Measurements from ENCODE around the gene QARS1. TPM values are rescaled to one million over a fixed set of nuclear protein-coding genes. Genes with fewer than 3 reads are reported as not detected.

QARS1 gene
- total and polyA plus RNA-seq, 2 experiments from 2014 or later = 173 to 373 TPM

GRCh38 chr3:49134471-49135265 lies 30.1 kb upstream of the QARS1 start:
- H3K4me3 ChIP-seq = peak overlapping the region; percentile 97
- DNase-seq (ENCODE audit: low spot score) = peak; percentile 27
- H3K4me2 ChIP-seq = peak overlapping the region; percentile 100
- no peaks in the 10 kb centered on the region for H3K9me2 ChIP-seq (ENCODE audit: insufficient read depth)
- H3K4me1 ChIP-seq (ENCODE audit: insufficient read depth) = peaks cover 7% of the 10 kb centered on the region; the same call in 1 of the 2 replicates
- Mint-ChIP-seq H3K36me3 (ENCODE audit: low read depth) (no peaks in the 10 kb centered on the region), H3K4me1 (peaks cover 15% of the 10 kb centered on the region), H3K27ac (no peak overlapping the region), H3K4me3 (peak overlapping the region; percentile 88), H3K27me3 (ENCODE audit: insufficient read depth, low read depth, poor library complexity) (peaks cover 2% of the 10 kb centered on the region), H3K9me3 (no peaks in the 10 kb centered on the region; the same call in 2 of the 3 replicates)
- no peaks in the 10 kb centered on the region; the same call in 1 of the 2 replicates for H3K79me2 ChIP-seq (replicated peaks; ENCODE audit: insufficient read depth)
- no peak overlapping the region for H2AFZ ChIP-seq
- TF ChIP-seq POLR2AphosphoS5 (IDR thresholded peaks at IDR 0.05; ENCODE audit: low read depth) (no peak), STAT1 (IDR thresholded peaks at IDR 0.05; ENCODE audit: unreplicated experiment) (no peak), ZNF331 (CRISPR knock-in tag; IDR thresholded peaks at IDR 0.05; ENCODE audit: low read depth) (no peak), EZH2 (IDR thresholded peaks at IDR 0.05; ENCODE audit: low read depth, unreplicated experiment) (no peak)
- TF ChIP-seq, protein P1, sequence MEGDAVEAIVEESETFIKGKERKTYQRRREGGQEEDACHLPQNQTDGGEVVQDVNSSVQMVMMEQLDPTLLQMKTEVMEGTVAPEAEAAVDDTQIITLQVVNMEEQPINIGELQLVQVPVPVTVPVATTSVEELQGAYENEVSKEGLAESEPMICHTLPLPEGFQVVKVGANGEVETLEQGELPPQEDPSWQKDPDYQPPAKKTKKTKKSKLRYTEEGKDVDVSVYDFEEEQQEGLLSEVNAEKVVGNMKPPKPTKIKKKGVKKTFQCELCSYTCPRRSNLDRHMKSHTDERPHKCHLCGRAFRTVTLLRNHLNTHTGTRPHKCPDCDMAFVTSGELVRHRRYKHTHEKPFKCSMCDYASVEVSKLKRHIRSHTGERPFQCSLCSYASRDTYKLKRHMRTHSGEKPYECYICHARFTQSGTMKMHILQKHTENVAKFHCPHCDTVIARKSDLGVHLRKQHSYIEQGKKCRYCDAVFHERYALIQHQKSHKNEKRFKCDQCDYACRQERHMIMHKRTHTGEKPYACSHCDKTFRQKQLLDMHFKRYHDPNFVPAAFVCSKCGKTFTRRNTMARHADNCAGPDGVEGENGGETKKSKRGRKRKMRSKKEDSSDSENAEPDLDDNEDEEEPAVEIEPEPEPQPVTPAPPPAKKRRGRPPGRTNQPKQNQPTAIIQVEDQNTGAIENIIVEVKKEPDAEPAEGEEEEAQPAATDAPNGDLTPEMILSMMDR (conservative IDR thresholded peaks at IDR 0.05; ENCODE audit: low read depth in 2 of 2) = peak in 1 of 2 experiments; percentile 51; a peak in 2 of 4 replicates
- H3K36me3 ChIP-seq (ENCODE audit: insufficient read depth) = no peaks in the 10 kb centered on the region
- no peak for ATAC-seq
- H3K27me3 ChIP-seq (ENCODE audit: insufficient read depth) = no peaks in the 10 kb centered on the region
- no peaks in the 10 kb centered on the region for H4K20me1 ChIP-seq (replicated peaks; ENCODE audit: insufficient read depth)
- no peaks in the 10 kb centered on the region for H3F3A ChIP-seq (replicated peaks; ENCODE audit: low read depth)
- H3K27ac ChIP-seq (ENCODE audit: low read depth) = no peak overlapping the region

DNA sequence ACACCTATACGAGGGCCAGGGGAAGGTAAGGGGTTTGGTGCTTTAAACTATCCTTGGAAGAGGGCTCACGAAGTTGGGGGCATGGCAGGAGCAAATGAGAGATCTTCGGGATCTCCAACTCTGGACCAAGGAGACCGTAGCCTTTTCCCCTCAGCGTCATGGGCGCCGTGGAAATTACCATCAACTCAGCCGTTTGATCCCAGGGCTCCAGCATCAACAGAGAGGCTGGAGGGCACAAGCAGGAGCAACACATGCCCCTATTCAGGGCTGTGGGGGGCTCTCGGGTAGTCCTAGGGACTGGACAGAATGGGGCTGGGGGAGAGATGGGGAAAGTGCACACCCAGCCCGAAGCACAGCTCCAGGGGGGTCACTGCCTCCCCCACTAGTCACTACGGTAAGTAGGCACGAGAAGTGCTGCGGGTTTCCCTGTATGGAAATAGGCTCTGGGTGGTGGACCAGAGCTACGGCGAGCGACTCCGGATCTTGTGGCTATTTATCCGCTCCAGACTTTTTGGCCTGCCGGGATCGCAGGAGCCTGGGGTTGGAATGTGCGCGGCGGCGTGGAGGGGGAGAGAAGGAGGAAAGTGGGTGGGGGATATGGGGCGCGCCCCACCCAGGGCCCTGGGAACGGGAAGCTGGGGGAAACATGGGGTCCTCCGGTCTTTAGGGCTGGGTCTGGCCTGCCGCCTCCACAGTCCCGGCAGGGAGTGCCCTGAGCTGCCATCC lies 28.8 kb upstream of the QARS1 start:
- peak overlapping the region; percentile 85 for H3K27ac ChIP-seq (ENCODE audit: low read depth)
- Mint-ChIP-seq H3K36me3 (ENCODE audit: low read depth) (no peaks in the 10 kb centered on the region), H3K4me3 (peak overlapping the region; percentile 88), H3K27ac (peak overlapping the region; percentile 85), H3K27me3 (ENCODE audit: insufficient read depth, low read depth, poor library complexity) (peaks cover 4% of the 10 kb centered on the region), H3K9me3 (no peaks in the 10 kb centered on the region; the same call in 2 of the 3 replicates), H3K4me1 (peaks cover 15% of the 10 kb centered on the region)
- TF ChIP-seq ETS1 (IDR thresholded peaks at IDR 0.05) (no peak), EZH2phosphoT487 (IDR thresholded peaks at IDR 0.05; ENCODE audit: unreplicated experiment) (no peak), NANOG (IDR thresholded peaks at IDR 0.05; ENCODE audit: borderline replicate concordance) (no peak), CREB1 (CRISPR knock-in tag; IDR thresholded peaks at IDR 0.05; ENCODE audit: low read depth) (no peak), REST (IDR thresholded peaks at IDR 0.05; ENCODE audit: unreplicated experiment) (no peak), ZNF114 (CRISPR knock-in tag; IDR thresholded peaks at IDR 0.05) (no peak), JUNB (IDR thresholded peaks at IDR 0.05; ENCODE audit: unreplicated experiment) (no peak)
- TF ChIP-seq, protein P1 (conservative IDR thresholded peaks at IDR 0.05; ENCODE audit: low read depth in 2 of 2) = no peak
- peak; percentile 75 for ATAC-seq
- peak; percentile 94 for DNase-seq (ENCODE audit: low spot score)
- H3F3A ChIP-seq (replicated peaks; ENCODE audit: low read depth) = no peaks in the 10 kb centered on the region
- no peaks in the 10 kb centered on the region; the same call in 1 of the 2 replicates for H3K79me2 ChIP-seq (replicated peaks; ENCODE audit: insufficient read depth)
- H3K27me3 ChIP-seq (ENCODE audit: insufficient read depth) = no peaks in the 10 kb centered on the region
- H3K9me2 ChIP-seq (ENCODE audit: insufficient read depth) = no peaks in the 10 kb centered on the region
- H3K4me3 ChIP-seq = peak overlapping the region; percentile 97
- H3K4me2 ChIP-seq = peak overlapping the region; percentile 100
- no peaks in the 10 kb centered on the region for H4K20me1 ChIP-seq (replicated peaks; ENCODE audit: insufficient read depth)
- H3K36me3 ChIP-seq (ENCODE audit: insufficient read depth) = no peaks in the 10 kb centered on the region
- H2AFZ ChIP-seq = peak overlapping the region; percentile 100
- H3K4me1 ChIP-seq (ENCODE audit: insufficient read depth) = peaks cover 7% of the 10 kb centered on the region; the same call in 1 of the 2 replicates
